Small intestine (tissue), 7 donors: ENCODE data around the gene DPF1. TPM values are rescaled to one million over a fixed set of nuclear protein-coding genes. Genes with fewer than 3 reads are reported as not detected.

Source experiments
- DNase-seq, 2 donors: peaks; one replicate each; pipeline versions ENCODE4 v3.0.0 to v3.0.0-alpha.2; 2013
- FAIRE-seq: peaks from 2 replicates; lab custom pipeline; 2012; peaks lifted over from hg19 to GRCh38; lab: Jason Lieb, UNC
- H3K27ac ChIP-seq, 3 donors: one replicate each; pipeline ENCODE4 v1.5.1; 2013; ENCODE audit warnings: low read length in 2 of 3, mild to moderate bottlenecking in 2 of 3, control low read depth in 1 of 3, inconsistent platforms in 1 of 3, low read depth in 1 of 3, moderate library complexity in 1 of 3
- H3K27me3 ChIP-seq, 3 donors: one replicate each; pipeline ENCODE4 v1.6.1; 2013; ENCODE audit warnings: low read length in 3 of 3, inconsistent platforms in 1 of 3; ENCODE audit not compliant: control insufficient read depth in 3 of 3, insufficient read depth in 3 of 3
- H3K36me3 ChIP-seq, 3 donors: one replicate each; pipeline ENCODE4 v1.6.1; 2013; ENCODE audit warnings: low read length in 3 of 3, inconsistent platforms in 1 of 3, low read depth in 1 of 3, mild to moderate bottlenecking in 1 of 3, moderate library complexity in 1 of 3; ENCODE audit not compliant: control insufficient read depth in 3 of 3, insufficient read depth in 2 of 3
- H3K4me1 ChIP-seq, 3 donors: one replicate each; pipeline ENCODE4 v1.6.1; 2013; ENCODE audit warnings: low read length in 2 of 3, inconsistent platforms in 1 of 3, low read depth in 1 of 3, mild to moderate bottlenecking in 1 of 3, moderate library complexity in 1 of 3; ENCODE audit not compliant: control insufficient read depth in 3 of 3, insufficient read depth in 2 of 3
- H3K4me3 ChIP-seq, 3 donors: one replicate each; pipeline ENCODE4 v1.5.1; 2013; ENCODE audit warnings: low read length in 3 of 3, control low read depth in 1 of 3, inconsistent platforms in 1 of 3, low read depth in 1 of 3, mild to moderate bottlenecking in 1 of 3, moderate library complexity in 1 of 3
- H3K9me3 ChIP-seq, 2 donors: one replicate each; pipeline ENCODE4 v1.6.1; 2013; ENCODE audit warnings: low read depth in 1 of 2, low read length in 1 of 2; ENCODE audit not compliant: control insufficient read depth in 2 of 2, insufficient read depth in 1 of 2
- WGBS, 3 donors: extraction: QIAGEN DNeasy Blood & Tissue Kit; methylation state at CpG; one replicate each; pipeline ENCODE4 v1.1.7; 2013; 5-methylcytosine and 5-hydroxymethylcytosine counted together
- polyA plus RNA-seq, 4 donors: library from polyadenylated mRNA; stranded (reverse) in 3 of 4; unstranded in 1 of 4; fragments of 200-250 nt in 3 of 4; fragments of 120-200 nt in 1 of 4; gene quantifications; one replicate each; pipeline versions ENCODE4 v1.2.1 to v1.2.3, GENCODE V29; 2013
- donor health status: healthy with polysubstance abuse.
- donor health status: control.
- donor health status: control.
- donor health status: Bipolar disorder and iron deficiency.
- donor health status: healthy.

The DPF1 gene
- polyA plus RNA-seq, 4 donors = 0.39 to 0.64 TPM; not detected in 2

DNA sequence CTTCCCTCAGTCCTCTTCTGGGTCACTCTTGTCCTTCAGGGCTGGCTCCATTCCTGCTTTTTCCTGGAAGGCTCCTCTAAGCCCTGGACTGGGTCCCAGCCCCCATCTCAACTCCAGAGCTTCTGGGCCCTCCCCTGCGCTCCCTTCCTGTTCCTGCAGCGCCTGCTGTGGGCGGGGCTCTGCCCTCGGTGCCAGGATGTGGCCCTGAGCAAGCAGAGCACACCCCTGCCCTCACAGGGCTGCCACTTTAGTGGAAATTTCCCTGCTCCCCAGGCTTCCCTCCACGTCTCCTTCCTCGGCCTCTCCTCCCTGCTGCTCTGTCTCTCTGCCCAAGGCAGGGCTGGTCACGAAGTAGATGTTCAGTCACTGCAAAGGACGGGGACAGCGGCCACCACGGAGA, 28.8 kb downstream of the DPF1 start:
- WGBS, 3 donors = 82 to 93% (median 93%) methylated on average over 10 of the region's 10 CpGs
- H3K27ac ChIP-seq = no peak overlapping the region
- no peaks in the 10 kb centered on the region for H3K27me3 ChIP-seq
- peaks cover 0 to 90% (median 25%) of the 10 kb centered on the region in 3 donors for H3K36me3 ChIP-seq
- H3K4me1 ChIP-seq = no peaks in the 10 kb centered on the region
- H3K9me3 ChIP-seq = no peaks in the 10 kb centered on the region
- no peak for DNase-seq
- FAIRE-seq = no peak
- H3K4me3 ChIP-seq = no peak overlapping the region

GRCh38 chr19:38194061-38194701, 29.8 kb downstream of the DPF1 start:
- FAIRE-seq (no peak), DNase-seq (no peak)
- WGBS, 3 donors = 90 to 98% (median 94%) methylated on average over 13 of the region's 13 CpGs
- no peaks in the 10 kb centered on the region for H3K9me3 ChIP-seq
- no peak overlapping the region for H3K27ac ChIP-seq
- no peaks in the 10 kb centered on the region for H3K4me1 ChIP-seq
- peaks cover 0 to 87% (median 25%) of the 10 kb centered on the region in 3 donors for H3K36me3 ChIP-seq
- no peaks in the 10 kb centered on the region for H3K27me3 ChIP-seq
- H3K4me3 ChIP-seq = no peak overlapping the region

DNA sequence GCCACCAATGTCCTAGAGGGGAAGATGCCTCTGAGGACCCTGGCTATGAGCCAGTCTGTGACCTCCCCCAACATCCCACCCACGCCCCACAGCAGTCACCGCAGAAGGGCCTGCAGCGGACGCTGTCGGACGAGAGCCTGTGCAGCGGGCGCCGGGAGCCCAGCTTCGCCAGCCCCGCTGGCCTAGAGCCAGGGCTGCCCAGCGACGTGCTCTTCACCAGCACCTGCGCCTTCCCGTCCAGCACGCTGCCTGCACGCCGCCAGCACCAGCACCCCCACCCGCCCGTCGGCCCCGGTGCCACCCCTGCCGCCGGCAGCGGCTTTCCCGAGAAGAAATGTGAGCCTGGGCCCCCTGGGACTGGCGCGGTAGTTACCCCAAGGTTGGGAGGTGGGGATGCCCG, 30.6 kb downstream of the DPF1 start:
- Histone ChIP-seq H3K36me3 (peaks cover 0 to 83% (median 23%) of the 10 kb centered on the region in 3 donors), H3K9me3 (no peaks in the 10 kb centered on the region), H3K27ac (no peak overlapping the region), H3K4me1 (no peaks in the 10 kb centered on the region), H3K27me3 (no peaks in the 10 kb centered on the region), H3K4me3 (no peak overlapping the region)
- DNase-seq (no peak), FAIRE-seq (no peak)
- 92 to 96% (median 95%) methylated on average over 29 of the region's 29 CpGs for WGBS, 3 donors

GRCh38 chr19:38191747-38192146, 32.3 kb downstream of the DPF1 start:
- no peak overlapping the region for H3K4me3 ChIP-seq
- no peak for DNase-seq
- H3K36me3 ChIP-seq = peaks cover 0 to 71% (median 18%) of the 10 kb centered on the region in 3 donors
- no peaks in the 10 kb centered on the region for H3K4me1 ChIP-seq
- no peak overlapping the region for H3K27ac ChIP-seq
- no peaks in the 10 kb centered on the region for H3K27me3 ChIP-seq
- H3K9me3 ChIP-seq = no peaks in the 10 kb centered on the region
- no peak for FAIRE-seq
- 93 to 96% (median 95%) methylated on average over 13 of the region's 13 CpGs for WGBS, 3 donors

DNA sequence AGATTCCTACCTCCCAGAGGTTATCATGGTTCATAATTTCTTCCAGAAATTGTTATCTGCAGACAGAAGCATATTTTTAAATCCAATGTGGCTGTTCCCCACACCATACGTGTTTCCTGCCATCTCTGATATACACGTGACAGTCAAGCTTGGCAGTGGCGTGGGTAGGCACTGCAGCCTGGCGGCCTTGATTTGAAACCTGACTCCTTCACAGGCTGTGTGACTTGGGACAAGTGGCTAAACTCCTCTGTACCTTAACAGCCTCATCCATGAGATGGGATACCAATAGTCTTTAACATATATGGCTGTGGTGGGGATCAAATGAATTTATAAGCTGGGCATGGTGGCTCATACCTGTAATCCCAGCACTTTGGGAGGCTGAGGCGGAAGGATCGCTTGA, 33.2 kb downstream of the DPF1 start:
- no peak overlapping the region for H3K27ac ChIP-seq
- H3K27me3 ChIP-seq = no peaks in the 10 kb centered on the region
- DNase-seq = no peak
- 91 to 96% (median 95%) methylated on average over 6 of the region's 6 CpGs for WGBS, 3 donors
- no peaks in the 10 kb centered on the region for H3K4me1 ChIP-seq
- no peak for FAIRE-seq
- peaks cover 0 to 65% (median 15%) of the 10 kb centered on the region in 3 donors for H3K36me3 ChIP-seq
- H3K4me3 ChIP-seq = no peak overlapping the region
- H3K9me3 ChIP-seq = no peaks in the 10 kb centered on the region

- Histone ChIP-seq H3K36me3 (peaks cover 0 to 65% (median 16%) of the 10 kb centered on the region in 3 donors), H3K27ac (no peak overlapping the region), H3K4me3 (no peak overlapping the region), H3K9me3 (no peaks in the 10 kb centered on the region), H3K4me1 (no peaks in the 10 kb centered on the region), H3K27me3 (no peaks in the 10 kb centered on the region)
- DNase-seq = no peak
- no peak for FAIRE-seq
- 80 to 88% (median 80%) methylated on average over 6 of the region's 6 CpGs for WGBS, 3 donors
These were observed 34.0 kb downstream of the DPF1 start for GRCh38 chr19:38190061-38190460.

GRCh38 chr19:38185562-38185961, 38.5 kb downstream of the DPF1 start:
- peaks cover 5 to 63% (median 7%) of the 10 kb centered on the region in 3 donors for H3K36me3 ChIP-seq
- peaks cover 0 to 1% of the 10 kb centered on the region in 2 donors for H3K9me3 ChIP-seq
- no peaks in the 10 kb centered on the region for H3K4me1 ChIP-seq
- FAIRE-seq = no peak
- no peak for DNase-seq
- 92 to 97% (median 94%) methylated on average over 10 of the region's 10 CpGs for WGBS, 3 donors
- H3K27ac ChIP-seq = no peak overlapping the region
- no peaks in the 10 kb centered on the region for H3K27me3 ChIP-seq
- H3K4me3 ChIP-seq = no peak overlapping the region

- FAIRE-seq (no peak), DNase-seq (no peak)
- H3K27me3 ChIP-seq = no peaks in the 10 kb centered on the region
- H3K36me3 ChIP-seq = peaks cover 5 to 66% (median 7%) of the 10 kb centered on the region in 3 donors
- peaks cover 0 to 9% of the 10 kb centered on the region in 2 donors for H3K9me3 ChIP-seq
- H3K27ac ChIP-seq = no peak overlapping the region
- H3K4me3 ChIP-seq = no peak overlapping the region
- 91 to 93% (median 92%) methylated on average over 9 of the region's 9 CpGs for WGBS, 3 donors
- no peaks in the 10 kb centered on the region for H3K4me1 ChIP-seq
These were observed 39.2 kb downstream of the DPF1 start for GRCh38 chr19:38184815-38185214.
